ENCODE data around the gene ZNF428.

GRCh38 chr19:43594710-43595604 lies 24.5 kb downstream of the ZNF428 start:
- peak; percentile 91 to 98 for TF ChIP-seq CTCF (conservative IDR thresholded peaks at IDR 0.05 in 1 of 2, IDR thresholded peaks at IDR 0.05 in 1 of 2; ENCODE audit: extremely low read depth in 1 of 2, insufficient read depth in 1 of 2, low read depth in 1 of 2, low read length in 2 of 2)
- no peak for TF ChIP-seq EZH2 (IDR thresholded peaks at IDR 0.05; ENCODE audit: borderline replicate concordance, low read length)

Measured in mammary epithelial cell (primary cell).